Left lung (tissue), 10 donors: Measurements from ENCODE around the gene SFSWAP. TPM values are rescaled to one million over a fixed set of nuclear protein-coding genes. Genes with fewer than 3 reads are reported as not detected.

ENCODE experiments used
- ATAC-seq: fragments of 200-7000 bp; cut with Tn5 transposase; one replicate; pipeline ENCODE4 v1.9.1; 2020; ENCODE audit warnings: moderate library complexity
- DNase-seq, 4 donors: peaks; one replicate each; pipeline ENCODE4 v3.0.0-alpha.2; 2013 to 2020
- H3K27ac ChIP-seq, 2 donors: fragments of 200-600 bp; sonication (generic) in 1 of 2; one replicate each; pipeline versions ENCODE4 v1.5.0 to v1.8.0; 2020 to 2021
- H3K27me3 ChIP-seq, 2 donors: fragments of 200-600 bp; sonication (generic) in 1 of 2; one replicate each; pipeline versions ENCODE4 v1.5.0 to v1.8.0; 2020 to 2021
- H3K36me3 ChIP-seq, 2 donors: fragments of 200-600 bp; sonication (generic) in 1 of 2; one replicate each; pipeline versions ENCODE4 v1.5.0 to v1.8.0; 2020 to 2021
- H3K4me1 ChIP-seq, 2 donors: fragments of 200-600 bp; one replicate each; pipeline ENCODE4 v1.8.0; 2021
- H3K4me3 ChIP-seq, 2 donors: fragments of 200-600 bp; sonication (generic) in 1 of 2; one replicate each; pipeline versions ENCODE4 v1.5.0 to v1.8.0; 2020 to 2021; ENCODE audit warnings: mild to moderate bottlenecking in 1 of 2
- H3K9me3 ChIP-seq, 2 donors: fragments of 200-600 bp; sonication (generic) in 1 of 2; one replicate each; pipeline versions ENCODE4 v1.5.0 to v1.8.0; 2020 to 2021
- CTCF ChIP-seq, 2 donors: fragments of 200-600 bp; sonication (generic) in 1 of 2; IDR thresholded peaks; one replicate each; pipeline versions ENCODE4 v1.5.0 to v1.8.0; 2021; ENCODE audit warnings: antibody characterized with exemption in 2 of 2
- intact Hi-C, 2 donors: fragments of 100-400 bp; cut with DNase I; formaldehyde crosslinking; loops; one replicate each; pipeline versions ENCODE4 v1.11.2 to v1.14.2; 2022
- polyA plus RNA-seq, 6 donors: library from polyadenylated mRNA; unstranded; fragments of 120-200 nt; gene quantifications; one replicate each; pipeline ENCODE4 v1.2.1, GENCODE V29; 2013; ENCODE audit not compliant: insufficient read length in 6 of 6
- total RNA-seq, 2 donors: library from RNA; stranded (reverse); fragmentation: NEBNext Ultra II Directional; extraction: Animal tissue kit (Norgen Biotek cat#: 25700); gene quantifications; one replicate each; pipeline ENCODE4 v1.2.1, GENCODE V29; 2021
- donor health status: DM: no; HTN: yes; CAD: no.
- donor health status: DM: no; HTN: no; CAD: no.

The SFSWAP gene
- total and polyA plus RNA-seq, 8 donors = 26.0 to 68.8 (median 50.8) TPM

GRCh38 chr12:131753005-131753404 lies 42.1 kb downstream of the SFSWAP start:
- Histone ChIP-seq H3K27ac (no peak overlapping the region), H3K9me3 (no peaks in the 10 kb centered on the region), H3K4me1 (no peaks in the 10 kb centered on the region), H3K4me3 (no peak overlapping the region), H3K27me3 (no peaks in the 10 kb centered on the region), H3K36me3 (peaks cover 0 to 92% of the 10 kb centered on the region in 2 donors)
- ATAC-seq (no peak), DNase-seq (no peak)
- intact Hi-C loops = no loop called here
- no peak for TF ChIP-seq CTCF (IDR thresholded peaks at IDR 0.05)

DNA sequence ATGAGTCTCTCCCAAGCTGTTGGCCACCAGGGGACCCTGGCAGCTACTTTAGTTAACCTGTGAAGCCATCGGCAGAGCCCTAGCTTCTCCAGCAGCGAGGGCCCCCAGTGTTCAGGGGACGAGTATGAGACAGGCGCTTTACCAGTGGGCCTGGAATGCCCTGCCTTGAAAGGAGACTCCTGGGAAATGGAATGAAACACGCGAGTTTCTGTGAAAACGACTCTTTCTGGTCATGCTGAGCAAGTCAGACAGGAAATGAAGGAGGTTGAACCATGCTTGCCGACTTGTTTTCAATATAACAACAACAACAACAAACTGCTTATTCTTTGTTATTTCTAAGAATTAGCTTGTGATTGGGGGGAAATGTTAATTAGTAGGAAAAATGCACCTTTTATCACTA lies 42.9 kb downstream of the SFSWAP start:
- DNase-seq (no peak), ATAC-seq (no peak)
- Histone ChIP-seq H3K36me3 (peaks cover 0 to 93% of the 10 kb centered on the region in 2 donors), H3K9me3 (no peaks in the 10 kb centered on the region), H3K4me3 (no peak overlapping the region), H3K27ac (no peak overlapping the region), H3K27me3 (no peaks in the 10 kb centered on the region), H3K4me1 (no peaks in the 10 kb centered on the region)
- TF ChIP-seq CTCF (IDR thresholded peaks at IDR 0.05) = no peak
- intact Hi-C loops = no loop called here

DNA sequence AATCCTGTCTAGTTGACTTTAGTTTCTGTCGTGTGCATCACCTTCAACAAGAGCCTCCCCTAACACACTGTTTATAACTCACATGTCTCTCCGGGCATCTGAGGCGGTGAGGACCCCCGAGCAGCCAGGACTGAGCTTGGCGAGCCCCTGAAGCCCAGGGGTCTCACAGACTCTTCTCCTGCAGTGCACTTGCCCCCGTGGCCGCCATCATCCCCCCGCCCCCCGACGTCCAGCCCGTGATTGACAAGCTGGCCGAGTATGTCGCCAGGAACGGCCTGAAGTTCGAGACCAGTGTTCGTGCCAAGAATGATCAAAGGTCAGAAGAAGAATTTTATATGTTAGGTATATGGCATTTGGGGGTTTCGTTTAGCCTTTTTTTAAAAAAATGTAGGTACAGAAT lies 43.3 kb downstream of the SFSWAP start:
- intact Hi-C loops = no loop called here
- H3K27me3 ChIP-seq = no peaks in the 10 kb centered on the region
- no peak for DNase-seq
- no peak for ATAC-seq
- H3K4me3 ChIP-seq = no peak overlapping the region
- no peaks in the 10 kb centered on the region for H3K9me3 ChIP-seq
- no peak for TF ChIP-seq CTCF (IDR thresholded peaks at IDR 0.05)
- H3K27ac ChIP-seq = no peak overlapping the region
- H3K36me3 ChIP-seq = peaks cover 0 to 93% of the 10 kb centered on the region in 2 donors
- no peaks in the 10 kb centered on the region for H3K4me1 ChIP-seq

GRCh38 chr12:131755305-131756113 lies 44.6 kb downstream of the SFSWAP start:
- no peaks in the 10 kb centered on the region for H3K27me3 ChIP-seq
- DNase-seq = no peak
- intact Hi-C loops = no loop called here
- H3K4me3 ChIP-seq = no peak overlapping the region
- no peaks in the 10 kb centered on the region for H3K4me1 ChIP-seq
- H3K36me3 ChIP-seq = peaks cover 5 to 89% of the 10 kb centered on the region in 2 donors
- peak in 1 of 2 donors; percentile 12 for TF ChIP-seq CTCF (IDR thresholded peaks at IDR 0.05)
- no peak overlapping the region for H3K27ac ChIP-seq
- no peaks in the 10 kb centered on the region for H3K9me3 ChIP-seq
- no peak for ATAC-seq

DNA sequence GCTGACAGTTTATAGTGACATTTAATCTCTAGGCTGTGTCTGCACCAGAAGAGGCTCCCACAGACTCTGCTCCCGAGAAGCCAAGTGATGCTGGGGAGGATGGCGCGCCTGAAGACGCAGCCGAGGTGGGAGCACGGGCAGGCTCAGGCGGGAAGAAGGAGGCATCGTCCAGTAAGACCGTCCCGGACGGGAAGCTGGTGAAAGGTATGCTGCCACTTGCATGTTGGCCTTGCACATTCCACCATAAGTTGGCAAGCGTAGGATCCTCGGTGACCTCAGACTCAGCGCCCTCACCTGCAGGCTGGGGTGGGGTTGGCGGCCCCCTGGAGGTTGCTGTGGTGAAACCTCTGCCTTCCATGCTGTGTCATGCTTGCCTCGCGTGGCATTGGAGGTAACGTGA lies 45.6 kb downstream of the SFSWAP start:
- no peak for TF ChIP-seq CTCF (IDR thresholded peaks at IDR 0.05)
- peaks cover 5 to 93% of the 10 kb centered on the region in 2 donors for H3K36me3 ChIP-seq

More for the DNA sequence above, 45.6 kb downstream of the SFSWAP start:
- intact Hi-C loops = no loop called here
- Histone ChIP-seq H3K9me3 (no peaks in the 10 kb centered on the region), H3K27ac (no peak overlapping the region), H3K4me1 (no peaks in the 10 kb centered on the region), H3K4me3 (no peak overlapping the region), H3K27me3 (no peaks in the 10 kb centered on the region)
- ATAC-seq (no peak), DNase-seq (no peak)
